ENCODE results near the gene ZIC2. TPM values are rescaled to one million over a fixed set of nuclear protein-coding genes. Genes with fewer than 3 reads are reported as not detected.

Gene ZIC2
- total RNA-seq = not detected in 2 replicates

DNA sequence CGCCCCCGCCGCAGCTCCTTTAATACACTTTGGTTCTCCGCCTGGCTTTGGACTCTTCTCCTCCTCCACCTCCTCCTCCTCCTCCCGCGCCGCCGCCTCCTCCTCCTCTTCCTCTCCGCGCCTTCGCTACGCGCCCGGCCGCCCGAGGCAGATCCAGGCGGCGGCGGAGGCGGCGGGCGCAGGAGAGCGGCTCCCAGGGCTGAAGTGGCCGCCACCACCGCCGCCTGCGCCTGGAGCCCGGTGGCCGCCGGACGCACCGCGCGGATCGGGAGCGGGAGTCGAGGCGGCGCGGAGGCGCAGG lies at the start of gene ZIC2:
ZIC2 (plus strand) TSS at position 50 of the 301 bp plus-strand sequence. CDS start 281 bp downstream, outside the sequence.

DNA sequence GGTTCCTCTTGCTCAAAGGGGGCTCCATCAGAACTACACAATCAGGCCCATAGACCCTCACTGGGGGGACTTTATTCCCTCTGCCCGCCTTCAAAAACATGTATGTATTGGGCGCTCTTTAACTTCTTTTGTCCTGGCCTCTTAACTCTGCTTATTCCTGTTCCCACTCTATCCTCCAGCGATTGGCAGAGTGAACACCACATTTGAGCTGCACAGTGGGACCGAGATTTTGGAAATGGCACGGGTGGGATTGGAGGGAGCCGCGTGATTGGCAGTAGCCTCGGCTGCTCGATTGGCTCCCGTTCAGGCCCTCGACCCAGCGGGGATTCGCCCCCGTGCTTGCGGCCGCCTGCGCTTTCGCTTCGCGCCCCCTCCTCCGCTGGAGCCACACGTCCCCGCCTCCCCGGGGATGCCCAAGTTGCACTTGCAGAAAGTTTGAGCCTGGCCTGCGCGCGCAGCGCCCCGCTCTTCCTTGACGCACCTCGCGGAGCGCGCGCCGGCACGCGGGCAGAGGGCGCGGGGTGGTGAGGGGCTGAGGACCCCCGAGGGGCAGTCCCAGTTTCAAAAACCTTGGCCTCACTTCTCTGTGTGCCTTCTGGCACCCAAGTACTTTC lies 9.9 kb upstream of the ZIC2 start, which contains the start of gene ZIC5:
ZIC5 (minus strand) TSS at position 192 of the 614 bp plus-strand sequence; CDS start at position 28, 164 bp downstream.

Other genes with a start within 250 kb of the ZIC2 start
- not detected in 2 replicates for gene ZIC5, start 10.0 kb upstream of the ZIC2 start, total RNA-seq
- 8.2 and 11.2 TPM in 2 replicates for gene PCCA, start 107.3 kb downstream of the ZIC2 start, total RNA-seq